A549 (cell line): Measurements from ENCODE around the gene CELF5. TPM values are rescaled to one million over a fixed set of nuclear protein-coding genes. Genes with fewer than 3 reads are reported as not detected.

Source experiments
- ATAC-seq, 2 experiments: fragments of 200-7000 bp in 1 of 2; fragments of >200 bp in 1 of 2; cut with Nextera tagmentation in 1 of 2; cut with Tn5 transposase in 1 of 2; 3 replicates each; pipeline versions ENCODE4 v1.8.0 to v1.9.1; 2018 to 2020; ENCODE audit warnings: mild to moderate bottlenecking in 1 of 2, moderate library complexity in 1 of 2
- CTCF ChIA-PET: fragments of 300-600 bp; sonication (Branson Sonifier 250); formaldehyde crosslinking; extraction: SDS; loops from one replicate; lab custom pipeline; 2021; ENCODE audit warnings: antibody characterized with exemption, inconsistent platforms; lab: Yijun Ruan, JAX
- POLR2A ChIA-PET: fragments of 350-600 bp; formaldehyde crosslinking; extraction: SDS; loops from one replicate; lab custom pipeline; 2021; ENCODE audit warnings: antibody characterized with exemption, inconsistent platforms; lab: Yijun Ruan, JAX
- DNase-seq, 2 experiments: peaks; one replicate each; pipeline versions ENCODE4 v3.0.0 to v3.0.0-alpha.2; 2011 to 2016; ENCODE audit warnings: low read depth in 1 of 2, low spot score in 1 of 2
- FAIRE-seq: peaks from 2 replicates; lab custom pipeline; 2011; peaks lifted over from hg19 to GRCh38; lab: Jason Lieb, UNC
- H3K27ac ChIP-seq, 2 experiments: fragments of >200 bp; sonication (Bioruptor Twin); formaldehyde crosslinking; 3 replicates each; pipeline ENCODE4 v1.5.1; 2016 to 2017
- H3K4me1 ChIP-seq: fragments of >200 bp; sonication (Bioruptor Twin); formaldehyde crosslinking; 3 replicates; pipeline ENCODE4 v1.6.1; 2016
- H3K4me2 ChIP-seq: fragments of >200 bp; sonication (Bioruptor Twin); formaldehyde crosslinking; 3 replicates; pipeline ENCODE4 v1.6.1; 2016
- H3K4me3 ChIP-seq: fragments of >200 bp; sonication (Bioruptor Twin); formaldehyde crosslinking; 3 replicates; pipeline ENCODE4 v1.5.1; 2016
- H3K9me3 ChIP-seq: fragments of >200 bp; sonication (Bioruptor Twin); formaldehyde crosslinking; 3 replicates; pipeline ENCODE4 v1.6.1; 2016
- CHD2 ChIP-seq: fragments of 150-350 bp; IDR thresholded peaks from 2 replicates; pipeline ENCODE4 v1.6.1; 2014; ENCODE audit warnings: low read length; ENCODE audit not compliant: partially characterized antibody
- HEYL ChIP-seq: fragments of 250-450 bp; sonication (Bioruptor Pico); IDR thresholded peaks from 2 replicates; pipeline ENCODE4 v1.8.0; 2021; ENCODE audit warnings: mild to moderate bottlenecking, moderate library complexity
- KDM1A ChIP-seq: fragments of 200-600 bp; sonication (generic); IDR thresholded peaks from 2 replicates; pipeline ENCODE4 v1.6.1; 2016; ENCODE audit warnings: low read depth, mild to moderate bottlenecking
- NFE2L2 ChIP-seq: fragments of 150-350 bp; conservative IDR thresholded peaks from 2 replicates; pipeline ENCODE4 v1.6.1; 2014; ENCODE audit warnings: low read length
- NR3C1 ChIP-seq: fragments of >200 bp; sonication (Bioruptor Twin); formaldehyde crosslinking; IDR thresholded peaks from 3 replicates; pipeline ENCODE4 v1.6.1; 2017
- POLR2AphosphoS2 ChIP-seq: conservative IDR thresholded peaks from 2 replicates; pipeline ENCODE4 v1.6.1; 2012; ENCODE audit warnings: low read length, improper control_type of control experiment, inconsistent platforms
- REST ChIP-seq: fragments of 200-600 bp; sonication (generic); IDR thresholded peaks from 2 replicates; pipeline ENCODE4 v1.6.1; 2016; ENCODE audit warnings: antibody characterized with exemption, mild to moderate bottlenecking, moderate library complexity
- ZC3H11A ChIP-seq: fragments of 450-650 bp; IDR thresholded peaks from 2 replicates; pipeline ENCODE4 v1.6.1; 2014; ENCODE audit warnings: antibody characterized with exemption, mild to moderate bottlenecking
- ZFP36 ChIP-seq: fragments of 450-650 bp; IDR thresholded peaks from 2 replicates; pipeline ENCODE4 v1.6.1; 2014; ENCODE audit warnings: borderline replicate concordance; ENCODE audit not compliant: partially characterized antibody
- WGBS: methylation state at CpG from one replicate; pipeline ENCODE4 v1.1.6; 2017; ENCODE audit errors: missing lambda C conversion rate; 5-methylcytosine and 5-hydroxymethylcytosine counted together
- polyA plus RNA-seq, 4 experiments: library from polyadenylated mRNA; depleted of rRNA in 3 of 4; stranded (reverse); fragments of >200 nt; fragmentation: RNase III in 1 of 4; extraction: RNeasy Plus Mini Kit Qiagen cat#74134 plus additional on column Dnase treatment in 1 of 4; gene quantifications; 2 replicates in 3 of 4; 3 replicates in 1 of 4; pipeline ENCODE4 v1.2.3, GENCODE V29; 2011 to 2017

CELF5 gene
- polyA plus RNA-seq, 2 of the 4 experiments (the other 2 are of a cell fraction) = 0.31 to 0.61 TPM

GRCh38 chr19:3314962-3315675 is 90.7 kb downstream of the CELF5 start:
- no peak for TF ChIP-seq POLR2AphosphoS2
- H3K9me3 ChIP-seq = no peaks in the 10 kb centered on the region
- ChIA-PET POLR2A (no interaction called here), CTCF (interaction anchor here (1.2 to 2.2 kb wide), 4 partner anchors 10 to 156 kb away, joined by 3 to 7 read pairs (median 4); no protein-coding TSS in a partner anchor)
- H3K4me1 ChIP-seq = no peaks in the 10 kb centered on the region
- FAIRE-seq = no peak
- H3K27ac ChIP-seq = no peak overlapping the region
- DNase-seq = no peak
- no peak for ATAC-seq
- H3K4me2 ChIP-seq = no peak overlapping the region
- 71% methylated on average over 21 of the region's 30 CpGs for WGBS
- H3K4me3 ChIP-seq = no peak overlapping the region

- POLR2A ChIA-PET = no interaction called here
- Histone ChIP-seq H3K9me3 (no peaks in the 10 kb centered on the region), H3K27ac (no peak overlapping the region), H3K4me3 (no peak overlapping the region), H3K4me2 (no peak overlapping the region), H3K4me1 (no peaks in the 10 kb centered on the region)
- FAIRE-seq (no peak), DNase-seq (no peak), ATAC-seq (no peak)
- TF ChIP-seq ZC3H11A (no peak), NFE2L2 (no peak), CHD2 (no peak), ZFP36 (peak; percentile 53), KDM1A (no peak), REST (no peak)
- WGBS = 78% methylated on average over 6 of the region's 7 CpGs
- CTCF ChIA-PET = interaction anchor here (1.3 to 2.2 kb wide), 3 partner anchors 11 to 16 kb away, joined by 3 to 7 read pairs (median 3); no protein-coding TSS in a partner anchor
Observed at GRCh38 chr19:3315676-3315973, 91.2 kb downstream of the CELF5 start.

- POLR2A ChIA-PET = no interaction called here
- CTCF ChIA-PET = interaction anchor here (0.6 to 3.6 kb wide), 6 partner anchors 9 to 169 kb away, joined by 3 to 18 read pairs (median 4); no protein-coding TSS in a partner anchor
- WGBS = 79% methylated on average over 11 of the region's 11 CpGs
- Histone ChIP-seq H3K27ac (no peak overlapping the region), H3K4me3 (no peak overlapping the region), H3K4me1 (no peaks in the 10 kb centered on the region), H3K4me2 (no peak overlapping the region), H3K9me3 (no peaks in the 10 kb centered on the region)
- DNase-seq (no peak), FAIRE-seq (no peak), ATAC-seq (no peak)
- TF ChIP-seq ZFP36 (peak; percentile 93), NR3C1 (no peak)
Observed at GRCh38 chr19:3316132-3316648, 91.7 kb downstream of the CELF5 start.

GRCh38 chr19:3316659-3317207 is 92.3 kb downstream of the CELF5 start:
- no peak for TF ChIP-seq NFE2L2
- ATAC-seq (no peak), DNase-seq (no peak), FAIRE-seq (no peak)
- Histone ChIP-seq H3K9me3 (no peaks in the 10 kb centered on the region), H3K27ac (no peak overlapping the region), H3K4me2 (no peak overlapping the region), H3K4me1 (no peaks in the 10 kb centered on the region), H3K4me3 (no peak overlapping the region)
- WGBS = 62% methylated on average over 5 of the region's 5 CpGs
- ChIA-PET POLR2A (no interaction called here), CTCF (interaction anchor here (0.6 to 3.6 kb wide), 9 partner anchors 9 to 430 kb away, joined by 3 to 18 read pairs (median 5); no protein-coding TSS in a partner anchor)

- Histone ChIP-seq H3K4me3 (no peak overlapping the region), H3K27ac (no peak overlapping the region), H3K4me1 (no peaks in the 10 kb centered on the region)
- TF ChIP-seq HEYL (no peak), ZFP36 (peak; percentile 8)
- TF ChIP-seq, all 56 proteins: peak for 1
- FAIRE-seq = no peak
- no peak for DNase-seq
- WGBS = 47% methylated on average over 18 of the region's 18 CpGs
- CTCF ChIA-PET = interaction anchor here (3.6 kb wide), 1 partner anchor 15 kb away, joined by 18 read pairs; no protein-coding TSS in a partner anchor
- POLR2A ChIA-PET = no interaction called here
- Histone ChIP-seq H3K9me3 (no peaks in the 10 kb centered on the region), H3K4me2 (no peak overlapping the region)
- no peak for ATAC-seq
Observed at GRCh38 chr19:3319643-3320353, 95.3 kb downstream of the CELF5 start.
